ENCODE data around the gene ZNF44. TPM values are rescaled to one million over a fixed set of nuclear protein-coding genes. Genes with fewer than 3 reads are reported as not detected.

The ZNF44 gene
- total and polyA plus RNA-seq, 2 of the 13 experiments (the other 11 are each of a cell fraction or from before 2014, with no cell fraction given) = 6.9 to 15.7 TPM

GRCh38 chr19:12331211-12331941 lies 36.7 kb upstream of the ZNF44 start (continued):
- TF ChIP-seq MXI1 (IDR thresholded peaks at IDR 0.05; ENCODE audit: borderline replicate concordance, low read depth, low read length) (peak; percentile 58; the same call in 1 of the 3 replicates), TRAFD1 (CRISPR knock-in tag; IDR thresholded peaks at IDR 0.05; ENCODE audit: borderline replicate concordance) (no peak), ZNF839 (CRISPR knock-in tag; IDR thresholded peaks at IDR 0.05; ENCODE audit: borderline replicate concordance) (no peak), ZNF749 (CRISPR knock-in tag; IDR thresholded peaks at IDR 0.05; ENCODE audit: borderline replicate concordance) (no peak), SP4 (CRISPR knock-in tag; IDR thresholded peaks at IDR 0.05) (no peak), U2AF2 (IDR thresholded peaks at IDR 0.05; ENCODE audit: low read depth, low read length) (no peak), KDM4B (CRISPR knock-in tag; IDR thresholded peaks at IDR 0.05) (no peak), MBD4 (IDR thresholded peaks at IDR 0.05; ENCODE audit: borderline replicate concordance, low read length) (no peak), ZNF276 (CRISPR knock-in tag; IDR thresholded peaks at IDR 0.05; ENCODE audit: low read depth) (no peak), HMGXB3 (CRISPR knock-in tag; IDR thresholded peaks at IDR 0.05; ENCODE audit: borderline replicate concordance) (no peak), RELA (CRISPR knock-in tag; IDR thresholded peaks at IDR 0.05) (peak; percentile 80; the same call in 1 of the 2 replicates), PAF1 (CRISPR knock-in tag; IDR thresholded peaks at IDR 0.05) (no peak), ZBTB21 (CRISPR knock-in tag; IDR thresholded peaks at IDR 0.05) (no peak), SNRNP70 (IDR thresholded peaks at IDR 0.05; ENCODE audit: low read depth, low read length) (no peak)
- TF ChIP-seq, protein P1, sequence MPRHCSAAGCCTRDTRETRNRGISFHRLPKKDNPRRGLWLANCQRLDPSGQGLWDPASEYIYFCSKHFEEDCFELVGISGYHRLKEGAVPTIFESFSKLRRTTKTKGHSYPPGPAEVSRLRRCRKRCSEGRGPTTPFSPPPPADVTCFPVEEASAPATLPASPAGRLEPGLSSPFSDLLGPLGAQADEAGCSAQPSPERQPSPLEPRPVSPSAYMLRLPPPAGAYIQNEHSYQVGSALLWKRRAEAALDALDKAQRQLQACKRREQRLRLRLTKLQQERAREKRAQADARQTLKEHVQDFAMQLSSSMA (CRISPR knock-in tag; IDR thresholded peaks at IDR 0.05) = no peak
- TF ChIP-seq, protein P2, sequence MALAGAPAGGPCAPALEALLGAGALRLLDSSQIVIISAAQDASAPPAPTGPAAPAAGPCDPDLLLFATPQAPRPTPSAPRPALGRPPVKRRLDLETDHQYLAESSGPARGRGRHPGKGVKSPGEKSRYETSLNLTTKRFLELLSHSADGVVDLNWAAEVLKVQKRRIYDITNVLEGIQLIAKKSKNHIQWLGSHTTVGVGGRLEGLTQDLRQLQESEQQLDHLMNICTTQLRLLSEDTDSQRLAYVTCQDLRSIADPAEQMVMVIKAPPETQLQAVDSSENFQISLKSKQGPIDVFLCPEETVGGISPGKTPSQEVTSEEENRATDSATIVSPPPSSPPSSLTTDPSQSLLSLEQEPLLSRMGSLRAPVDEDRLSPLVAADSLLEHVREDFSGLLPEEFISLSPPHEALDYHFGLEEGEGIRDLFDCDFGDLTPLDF (CRISPR knock-in tag; IDR thresholded peaks at IDR 0.05) = no peak

Data from HepG2 (cell line).